Activated CD8-positive, alpha-beta T cell treated with anti-CD3 and anti-CD28 coated beads for 36 hours (primary cell): ENCODE data around the gene ASF1A. TPM values are rescaled to one million over a fixed set of nuclear protein-coding genes. Genes with fewer than 3 reads are reported as not detected.
A peak's percentile ranks its signal among the peaks of the same experiment; 100 is the strongest.

ENCODE experiments used
- ATAC-seq: fragments of 200-7000 bp; cut with Tn5 transposase; one replicate; pipeline ENCODE4 v1.10.0; 2021; ENCODE audit warnings: mild to moderate bottlenecking, moderate library complexity
- CTCF ChIA-PET: fragments of 350-600 bp; sonication (Branson Sonifier 250); formaldehyde crosslinking; loops from one replicate; lab custom pipeline; 2021; ENCODE audit warnings: antibody characterized with exemption; lab: Charles Lee
- POLR2A ChIA-PET: fragments of 350-600 bp; sonication (Branson Sonifier 250); formaldehyde crosslinking; loops from one replicate; lab custom pipeline; 2021; ENCODE audit warnings: antibody characterized with exemption; lab: Charles Lee
- DNase-seq: peaks from one replicate; pipeline ENCODE4 v3.0.0-alpha.2; 2020
- H3K27ac Mint-ChIP-seq: one replicate; pipeline ENCODE4 v1.8.0; 2021; ENCODE audit warnings: mild to moderate bottlenecking, mixed read lengths
- H3K27me3 Mint-ChIP-seq: one replicate; pipeline ENCODE4 v1.8.0; 2021; ENCODE audit warnings: mixed read lengths
- H3K36me3 Mint-ChIP-seq: one replicate; pipeline ENCODE4 v1.8.0; 2021; ENCODE audit warnings: low read depth, mixed read lengths
- H3K4me1 Mint-ChIP-seq: one replicate; pipeline ENCODE4 v1.8.0; 2021; ENCODE audit warnings: low read depth, mixed read lengths
- H3K4me3 Mint-ChIP-seq: one replicate; pipeline ENCODE4 v1.8.0; 2021; ENCODE audit warnings: mild to moderate bottlenecking, moderate library complexity, mixed read lengths
- H3K9me3 Mint-ChIP-seq: one replicate; pipeline ENCODE4 v1.8.0; 2021; ENCODE audit warnings: mixed read lengths
- intact Hi-C: fragments of 100-400 bp; cut with micrococcal nuclease; formaldehyde crosslinking; loops from one replicate; pipeline ENCODE4 v1.10.0; 2022
- total RNA-seq, 2 experiments: library from RNA; stranded (reverse); gene quantifications; one replicate each; pipeline ENCODE4 v1.2.3, GENCODE V29; 2021
- TF ChIP-seq, protein P1 (sequence below): fragments of 200-600 bp; IDR thresholded peaks from one replicate; pipeline ENCODE4 v1.8.0; 2022; ENCODE audit warnings: antibody characterized with exemption, mild to moderate bottlenecking

Gene ASF1A
- total RNA-seq, 2 experiments from 2014 or later = 36.4 to 39.0 TPM

DNA sequence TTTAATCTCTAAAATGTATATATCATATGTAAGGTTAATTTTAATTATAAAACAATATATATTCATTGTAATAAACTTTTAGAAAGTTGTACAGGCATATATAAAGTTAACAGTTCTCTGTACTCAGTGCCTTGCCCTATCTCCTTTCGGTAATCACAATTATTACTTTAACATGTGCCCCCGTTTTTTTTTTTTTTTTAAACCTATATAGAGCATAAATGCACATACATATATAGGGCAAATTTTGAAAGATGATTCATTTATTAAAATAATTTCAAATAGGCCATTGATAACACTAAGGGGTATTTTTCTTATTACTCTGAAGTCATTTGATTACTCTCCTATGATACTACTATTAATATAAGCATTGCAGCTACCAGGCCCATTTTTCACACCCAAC, 1.9 kb downstream of the ASF1A start:
- H3K4me1 Mint-ChIP-seq = peaks cover 54% of the 10 kb centered on the region
- no peaks in the 10 kb centered on the region for H3K27me3 Mint-ChIP-seq
- peak overlapping the region; percentile 92 for H3K27ac Mint-ChIP-seq
- H3K9me3 Mint-ChIP-seq = no peaks in the 10 kb centered on the region
- H3K4me3 Mint-ChIP-seq = peak overlapping the region; percentile 91
- no peak for DNase-seq
- POLR2A ChIA-PET = interaction anchor here (0.8 to 2.6 kb wide), 7 partner anchors 9 to 453 kb away, joined by 3 to 11 read pairs (median 3); partner anchors contain the start of gene MCM9
- no peak for ATAC-seq
- CTCF ChIA-PET = interaction anchor here (0.8 to 3.3 kb wide), 13 partner anchors 9 to 331 kb away, joined by 3 to 19 read pairs (median 6); no protein-coding TSS in a partner anchor
- intact Hi-C loops = loop anchor here (2.0 kb wide), 1 partner anchor 51 kb away; no protein-coding TSS in a partner anchor
- TF ChIP-seq, protein P1, sequence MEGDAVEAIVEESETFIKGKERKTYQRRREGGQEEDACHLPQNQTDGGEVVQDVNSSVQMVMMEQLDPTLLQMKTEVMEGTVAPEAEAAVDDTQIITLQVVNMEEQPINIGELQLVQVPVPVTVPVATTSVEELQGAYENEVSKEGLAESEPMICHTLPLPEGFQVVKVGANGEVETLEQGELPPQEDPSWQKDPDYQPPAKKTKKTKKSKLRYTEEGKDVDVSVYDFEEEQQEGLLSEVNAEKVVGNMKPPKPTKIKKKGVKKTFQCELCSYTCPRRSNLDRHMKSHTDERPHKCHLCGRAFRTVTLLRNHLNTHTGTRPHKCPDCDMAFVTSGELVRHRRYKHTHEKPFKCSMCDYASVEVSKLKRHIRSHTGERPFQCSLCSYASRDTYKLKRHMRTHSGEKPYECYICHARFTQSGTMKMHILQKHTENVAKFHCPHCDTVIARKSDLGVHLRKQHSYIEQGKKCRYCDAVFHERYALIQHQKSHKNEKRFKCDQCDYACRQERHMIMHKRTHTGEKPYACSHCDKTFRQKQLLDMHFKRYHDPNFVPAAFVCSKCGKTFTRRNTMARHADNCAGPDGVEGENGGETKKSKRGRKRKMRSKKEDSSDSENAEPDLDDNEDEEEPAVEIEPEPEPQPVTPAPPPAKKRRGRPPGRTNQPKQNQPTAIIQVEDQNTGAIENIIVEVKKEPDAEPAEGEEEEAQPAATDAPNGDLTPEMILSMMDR = no peak
- H3K36me3 Mint-ChIP-seq = peaks cover 39% of the 10 kb centered on the region

DNA sequence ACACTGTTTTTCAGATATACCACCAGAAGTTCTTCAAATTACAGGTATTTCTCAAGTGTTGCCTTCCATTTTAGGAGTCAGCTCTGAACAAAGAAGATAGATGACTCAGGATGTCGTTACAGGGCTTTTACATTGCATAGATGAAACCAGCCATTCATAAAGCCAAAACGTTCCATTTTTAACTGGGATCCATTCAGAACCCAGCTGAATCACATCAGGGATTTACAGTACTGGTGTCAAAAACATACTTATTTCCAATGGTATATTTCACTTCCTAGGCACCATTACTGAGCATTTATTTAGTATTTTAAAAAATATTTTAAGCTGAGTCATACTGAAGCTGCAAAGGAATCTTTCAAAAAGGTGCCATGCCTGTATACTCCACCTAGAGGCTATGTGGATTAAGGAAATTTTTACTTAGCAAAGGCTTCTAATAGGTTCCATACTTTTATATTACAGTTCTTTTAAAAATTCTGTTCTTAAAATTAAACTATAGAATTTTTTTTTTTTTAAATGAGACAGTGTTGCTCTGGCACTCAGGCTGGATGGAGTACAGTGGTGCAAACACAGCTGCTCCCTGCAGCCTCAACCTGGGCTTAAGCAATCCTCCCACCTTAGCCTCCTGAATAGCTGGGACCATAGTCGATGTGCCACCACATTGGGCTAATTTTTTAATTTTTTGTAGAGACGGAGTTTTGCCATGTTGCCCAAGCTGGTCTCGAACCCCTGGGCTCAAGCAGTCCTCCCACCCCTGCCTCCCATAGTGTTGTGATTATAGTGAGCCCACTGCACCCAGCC, 2.6 kb downstream of the ASF1A start:
- intact Hi-C loops = no loop called here
- ChIA-PET CTCF (interaction anchor here (0.6 to 3.3 kb wide), 13 partner anchors 9 to 214 kb away, joined by 3 to 19 read pairs (median 4); partner anchors contain the start of gene MCM9), POLR2A (interaction anchor here (0.8 to 2.0 kb wide), 6 partner anchors 8 to 451 kb away, joined by 3 to 9 read pairs (median 3); partner anchors contain the start of gene MCM9)
- DNase-seq (no peak), ATAC-seq (peak; percentile 13)
- Mint-ChIP-seq H3K36me3 (peaks cover 43% of the 10 kb centered on the region), H3K4me1 (peaks cover 54% of the 10 kb centered on the region), H3K4me3 (peak overlapping the region; percentile 91), H3K27me3 (no peaks in the 10 kb centered on the region), H3K27ac (peak overlapping the region; percentile 92), H3K9me3 (no peaks in the 10 kb centered on the region)
- TF ChIP-seq, protein P1 = peak; percentile 59

DNA sequence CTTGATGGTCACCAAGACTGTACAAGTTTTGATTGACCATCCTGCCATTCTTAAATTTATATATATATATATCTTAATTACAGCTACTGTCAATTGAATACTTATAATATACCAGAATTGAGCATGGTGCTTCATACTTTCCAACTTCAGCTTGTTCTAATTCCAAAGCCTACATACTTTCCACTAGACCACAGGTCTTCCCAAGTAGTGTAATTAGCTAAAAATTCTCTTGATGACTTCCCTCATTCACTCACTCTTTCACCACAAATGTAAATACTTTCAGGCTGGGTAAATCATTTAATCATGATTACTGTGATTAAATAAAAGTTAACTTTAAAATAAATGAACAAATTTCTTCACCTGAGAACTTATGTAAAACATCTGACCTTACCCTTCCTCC, 3.4 kb downstream of the ASF1A start:
- peak overlapping the region; percentile 24 for H3K4me3 Mint-ChIP-seq
- peaks cover 44% of the 10 kb centered on the region for H3K36me3 Mint-ChIP-seq
- peaks cover 51% of the 10 kb centered on the region for H3K4me1 Mint-ChIP-seq
- intact Hi-C loops = no loop called here
- no peaks in the 10 kb centered on the region for H3K27me3 Mint-ChIP-seq
- ATAC-seq (no peak), DNase-seq (no peak)
- ChIA-PET CTCF (interaction anchor here (0.9 to 3.3 kb wide), 8 partner anchors 8 to 213 kb away, joined by 3 to 19 read pairs (median 7); partner anchors contain the start of gene MCM9), POLR2A (interaction anchor here (1.1 to 2.0 kb wide), 3 partner anchors 37 to 450 kb away, joined by 3 to 9 read pairs (median 3); partner anchors contain the start of gene MCM9)
- TF ChIP-seq, protein P1 = no peak
- peak overlapping the region; percentile 72 for H3K27ac Mint-ChIP-seq
- H3K9me3 Mint-ChIP-seq = no peaks in the 10 kb centered on the region

DNA sequence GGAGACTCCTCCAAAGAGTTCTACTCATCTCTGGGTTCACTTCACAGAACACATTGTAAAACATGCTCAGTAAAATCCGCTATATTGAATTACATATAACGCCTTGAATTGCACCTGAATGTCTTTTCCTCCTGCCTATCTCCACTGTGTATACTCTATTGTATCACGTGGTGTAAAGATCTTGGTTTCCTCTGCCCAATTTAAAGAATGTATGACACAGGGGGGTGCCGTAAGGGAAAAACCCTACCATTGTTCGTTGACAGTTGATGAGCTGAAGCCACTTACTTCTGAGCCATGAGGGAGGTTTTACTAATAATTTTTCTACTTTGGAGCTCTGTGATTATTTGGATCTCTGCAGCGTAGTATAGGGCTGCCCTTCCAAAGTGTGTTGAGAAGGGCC, 6.0 kb downstream of the ASF1A start:
- intact Hi-C loops = no loop called here
- Mint-ChIP-seq H3K27ac (peak overlapping the region; percentile 78), H3K36me3 (peaks cover 53% of the 10 kb centered on the region), H3K9me3 (no peaks in the 10 kb centered on the region), H3K27me3 (no peaks in the 10 kb centered on the region), H3K4me1 (peaks cover 68% of the 10 kb centered on the region), H3K4me3 (peak overlapping the region; percentile 22)
- ChIA-PET POLR2A (no interaction called here), CTCF (interaction anchor here (0.9 to 1.2 kb wide), 4 partner anchors 8 to 91 kb away, joined by 3 read pairs; no protein-coding TSS in a partner anchor)
- TF ChIP-seq, protein P1 = no peak
- DNase-seq (peak; percentile 67), ATAC-seq (peak; percentile 82)
